ENCODE results near the gene UBE3D.
A peak's percentile ranks its signal among the peaks of the same experiment; 100 is the strongest.

The UBE3D gene, protein sequence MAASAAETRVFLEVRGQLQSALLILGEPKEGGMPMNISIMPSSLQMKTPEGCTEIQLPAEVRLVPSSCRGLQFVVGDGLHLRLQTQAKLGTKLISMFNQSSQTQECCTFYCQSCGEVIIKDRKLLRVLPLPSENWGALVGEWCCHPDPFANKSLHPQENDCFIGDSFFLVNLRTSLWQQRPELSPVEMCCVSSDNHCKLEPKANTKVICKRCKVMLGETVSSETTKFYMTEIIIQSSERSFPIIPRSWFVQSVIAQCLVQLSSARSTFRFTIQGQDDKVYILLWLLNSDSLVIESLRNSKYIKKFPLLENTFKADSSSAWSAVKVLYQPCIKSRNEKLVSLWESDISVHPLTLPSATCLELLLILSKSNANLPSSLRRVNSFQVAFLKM

DNA sequence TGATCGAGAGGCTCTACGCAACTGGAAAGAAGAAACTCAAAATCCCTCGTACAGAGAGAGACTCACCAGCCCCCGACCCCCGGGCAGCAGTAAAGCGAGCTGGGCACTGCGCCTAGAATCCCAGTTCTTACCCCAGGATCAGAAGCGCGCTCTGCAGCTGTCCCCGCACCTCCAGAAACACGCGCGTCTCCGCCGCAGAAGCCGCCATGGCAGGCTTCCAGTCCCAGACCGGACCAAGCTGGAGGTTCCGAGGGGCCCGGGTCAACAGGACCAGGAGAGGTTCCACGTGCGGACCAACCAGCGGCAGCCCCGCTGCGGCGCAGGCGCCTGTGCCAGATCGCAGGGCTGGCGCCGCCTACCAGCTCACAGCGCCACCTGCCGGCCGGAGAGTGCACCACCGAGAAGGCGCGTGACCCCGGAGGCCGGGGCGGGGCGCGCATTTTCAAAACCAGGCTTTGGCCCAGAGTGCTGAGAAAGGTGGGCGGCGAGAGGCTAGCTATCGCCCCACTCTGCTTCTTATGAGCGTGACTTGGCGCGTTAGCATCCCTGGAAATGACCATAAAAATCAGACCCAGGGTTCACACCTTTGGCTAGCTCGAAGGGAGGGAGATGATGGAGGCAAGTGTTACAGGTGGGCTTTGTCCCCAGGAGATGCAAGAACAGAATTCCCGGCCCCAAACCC is at the start of gene UBE3D:
Gene UBE3D (minus strand): TSS at position 331 of the 682 bp plus-strand sequence. CDS start 123 bp downstream, at position 208.
- peak; percentile 92 for DNase-seq (ENCODE audit: low spot score)

- DNase-seq (ENCODE audit: low spot score) = peak; percentile 16
Observed at GRCh38 chr6:83114164-83114563, 48.5 kb upstream of the UBE3D start.

DNA sequence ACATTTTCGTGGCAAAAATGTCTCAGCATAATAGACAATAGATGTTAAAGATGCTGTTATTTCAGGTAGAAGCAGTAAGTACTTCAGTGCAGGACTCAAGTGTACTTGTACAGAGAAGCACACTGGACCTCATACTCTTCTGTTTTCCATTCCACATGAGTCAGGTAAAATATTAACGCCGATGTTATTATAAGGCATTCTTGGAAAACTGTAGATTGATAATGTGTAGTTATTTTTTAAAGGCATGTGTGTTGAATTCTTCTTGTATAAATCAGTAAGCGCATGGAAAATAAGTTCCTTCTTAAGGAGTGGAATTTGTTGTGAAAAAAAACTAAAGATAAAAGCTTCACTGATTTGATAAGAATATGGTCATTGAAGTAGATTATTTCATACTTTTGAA is 47.6 kb upstream of the UBE3D start:
- DNase-seq (ENCODE audit: low spot score) = no peak

DNA sequence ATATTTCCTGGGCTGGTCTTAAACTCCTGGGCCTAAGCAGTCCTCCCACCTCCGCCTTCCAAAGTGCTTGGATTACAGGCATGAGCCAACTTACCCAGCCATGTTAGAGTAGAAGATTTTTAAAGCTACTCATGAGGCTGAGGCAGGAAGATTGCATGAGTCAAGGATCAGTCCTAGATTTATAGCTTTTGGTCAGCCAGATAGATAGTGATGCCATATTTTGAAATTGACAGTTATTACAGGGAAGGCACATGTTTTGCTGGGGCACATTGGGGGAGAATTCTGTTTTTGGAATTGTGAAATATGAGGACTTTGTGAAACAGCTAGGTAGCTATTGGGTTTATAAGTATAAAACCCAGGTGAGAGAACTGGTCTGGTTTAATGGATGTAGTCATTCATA is 42.7 kb upstream of the UBE3D start:
- no peak for DNase-seq (ENCODE audit: low spot score)

DNA sequence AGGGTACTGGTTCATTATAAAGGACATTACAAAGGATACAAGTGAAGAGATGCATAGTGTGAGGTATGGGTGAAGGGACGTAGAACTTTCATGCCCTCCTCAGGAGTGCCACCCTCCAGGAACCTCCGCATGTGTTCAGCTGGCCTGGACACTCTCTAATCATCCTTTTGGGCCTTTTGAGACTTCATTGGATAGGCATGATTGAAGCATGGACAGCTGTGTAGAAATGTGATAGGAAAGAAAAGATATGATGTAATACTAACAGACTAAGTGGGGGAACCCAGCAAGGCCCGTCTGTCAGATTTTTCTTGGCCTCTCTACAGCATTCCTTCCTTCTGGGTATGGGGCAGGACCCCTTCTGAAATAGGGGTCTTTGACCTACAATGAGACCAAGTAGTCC is 32.9 kb upstream of the UBE3D start:
- DNase-seq (ENCODE audit: low spot score) = no peak

GRCh38 chr6:83097675-83098074 is 32.0 kb upstream of the UBE3D start:
- DNase-seq (ENCODE audit: low spot score) = no peak

GRCh38 chr6:83097204-83097603 is 31.6 kb upstream of the UBE3D start:
- DNase-seq (ENCODE audit: low spot score) = no peak

- peak; percentile 9 for DNase-seq (ENCODE audit: low spot score)
Observed at GRCh38 chr6:83096791-83097190, 31.1 kb upstream of the UBE3D start.

DNA sequence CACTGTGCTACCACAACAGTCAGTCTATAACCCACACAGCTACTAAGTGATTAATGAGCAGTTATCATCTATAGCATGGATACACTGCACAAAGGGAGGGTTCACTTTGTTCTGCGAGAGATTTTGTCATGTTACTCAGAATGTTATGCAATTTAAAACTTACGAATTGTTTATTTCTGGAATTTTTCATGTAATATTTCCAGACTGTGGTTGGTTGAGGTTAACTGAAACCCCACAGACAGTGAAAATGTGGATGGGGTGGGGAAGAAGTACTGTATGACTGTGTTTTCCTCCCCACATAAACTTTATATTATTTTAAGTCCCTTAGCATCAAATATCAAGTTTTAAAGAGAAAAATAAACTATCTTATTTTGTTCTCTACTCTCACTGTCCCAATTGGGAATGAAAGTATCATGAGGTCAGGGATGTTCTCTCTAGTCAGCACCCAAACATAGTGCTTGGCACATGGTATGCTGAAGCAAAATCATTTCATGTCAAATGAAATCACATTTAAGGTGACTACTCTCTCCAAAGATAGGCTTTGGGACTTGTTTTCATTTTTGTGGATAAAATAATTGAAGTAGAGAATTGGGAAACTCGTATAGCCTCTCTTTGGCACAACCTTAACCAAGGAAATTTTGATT is 27.2 kb upstream of the UBE3D start:
- DNase-seq (ENCODE audit: low spot score) = peak; percentile 27

DNA sequence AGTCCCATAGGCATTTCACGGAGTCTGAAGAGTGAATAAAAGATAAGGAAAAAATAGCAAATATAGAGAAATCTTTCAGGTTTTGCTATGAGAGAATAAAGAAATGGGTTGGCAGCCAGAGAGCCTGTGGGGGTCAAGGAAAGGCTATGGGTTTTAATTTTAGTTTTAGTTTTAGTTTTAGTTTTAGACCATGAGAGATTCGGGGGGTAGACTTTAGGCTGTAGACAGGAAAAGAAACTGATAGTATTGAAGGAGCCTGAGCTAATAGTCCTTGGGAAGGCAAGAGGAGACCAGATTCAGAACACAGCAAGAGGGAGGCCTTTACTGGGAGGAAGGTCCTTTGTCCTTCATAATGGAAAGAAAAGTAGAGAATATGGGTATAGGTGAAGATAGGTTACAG is 21.1 kb upstream of the UBE3D start:
- no peak for DNase-seq (ENCODE audit: low spot score)

- DNase-seq (ENCODE audit: low spot score) = no peak
Observed at GRCh38 chr6:83083476-83083875, 17.8 kb upstream of the UBE3D start.

GRCh38 chr6:83073615-83074014 is 8.0 kb upstream of the UBE3D start:
- DNase-seq (ENCODE audit: low spot score) = no peak

GRCh38 chr6:83072726-83073125 is 7.1 kb upstream of the UBE3D start:
- no peak for DNase-seq (ENCODE audit: low spot score)

DNA sequence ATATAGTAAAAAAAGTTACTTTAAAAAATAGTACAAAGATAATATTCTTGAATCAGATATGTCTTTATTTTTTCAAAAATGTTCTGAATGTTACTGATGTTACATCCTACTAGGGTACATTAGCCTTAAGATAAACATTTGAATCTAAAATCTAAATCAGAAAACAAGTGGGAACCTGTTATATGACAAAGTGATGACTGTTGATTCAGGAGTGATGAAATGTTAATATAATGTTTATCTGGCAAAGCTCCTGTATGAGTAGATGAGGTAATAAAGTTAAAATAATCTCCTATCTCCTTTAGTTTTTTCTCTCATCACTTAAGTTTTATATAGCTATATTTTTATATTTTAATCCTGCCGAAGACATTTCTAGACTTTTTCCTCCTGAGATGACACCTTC is 6.1 kb upstream of the UBE3D start:
- DNase-seq (ENCODE audit: low spot score) = no peak

DNA sequence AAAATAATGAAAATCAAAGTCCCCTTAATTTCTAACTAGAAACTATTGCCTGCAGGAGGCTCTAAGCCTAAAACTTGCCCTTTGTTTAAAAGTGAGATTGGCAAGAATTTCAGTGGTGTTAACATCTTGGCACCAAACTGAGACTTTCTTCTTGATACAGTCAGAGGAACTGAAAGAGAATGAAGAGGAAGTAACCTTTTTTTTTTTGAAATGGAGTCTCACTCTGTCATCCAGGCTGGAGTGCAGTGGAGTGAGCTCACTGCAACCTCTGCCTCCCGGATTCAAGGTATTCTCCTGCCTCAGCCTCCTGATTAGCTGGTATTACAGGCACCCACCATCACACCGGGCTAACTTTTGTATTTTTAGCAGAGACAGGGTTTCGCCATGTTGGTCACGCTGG is 5.4 kb upstream of the UBE3D start:
- no peak for DNase-seq (ENCODE audit: low spot score)

DNA sequence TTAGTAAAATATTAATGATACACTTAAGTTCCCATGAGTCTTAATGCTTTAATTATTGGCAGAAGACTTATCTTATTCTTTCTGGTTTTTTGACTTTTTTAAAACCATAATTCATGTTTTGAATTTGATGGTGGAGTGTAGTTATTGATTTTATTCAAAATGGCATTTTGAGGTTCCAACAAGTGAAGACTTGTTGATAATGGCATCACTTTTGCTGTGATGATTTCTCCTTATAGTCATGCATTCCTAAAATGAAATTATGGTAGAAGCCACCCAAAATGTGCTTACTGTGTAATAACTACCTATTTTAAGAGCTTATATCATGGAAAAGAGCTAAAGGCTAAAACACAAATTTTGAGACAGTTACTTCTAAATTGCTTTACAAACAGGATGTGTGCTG is 4.0 kb upstream of the UBE3D start:
- no peak for DNase-seq (ENCODE audit: low spot score)

- DNase-seq (ENCODE audit: low spot score) = no peak
Observed at GRCh38 chr6:83068616-83069015, 3.0 kb upstream of the UBE3D start.

DNA sequence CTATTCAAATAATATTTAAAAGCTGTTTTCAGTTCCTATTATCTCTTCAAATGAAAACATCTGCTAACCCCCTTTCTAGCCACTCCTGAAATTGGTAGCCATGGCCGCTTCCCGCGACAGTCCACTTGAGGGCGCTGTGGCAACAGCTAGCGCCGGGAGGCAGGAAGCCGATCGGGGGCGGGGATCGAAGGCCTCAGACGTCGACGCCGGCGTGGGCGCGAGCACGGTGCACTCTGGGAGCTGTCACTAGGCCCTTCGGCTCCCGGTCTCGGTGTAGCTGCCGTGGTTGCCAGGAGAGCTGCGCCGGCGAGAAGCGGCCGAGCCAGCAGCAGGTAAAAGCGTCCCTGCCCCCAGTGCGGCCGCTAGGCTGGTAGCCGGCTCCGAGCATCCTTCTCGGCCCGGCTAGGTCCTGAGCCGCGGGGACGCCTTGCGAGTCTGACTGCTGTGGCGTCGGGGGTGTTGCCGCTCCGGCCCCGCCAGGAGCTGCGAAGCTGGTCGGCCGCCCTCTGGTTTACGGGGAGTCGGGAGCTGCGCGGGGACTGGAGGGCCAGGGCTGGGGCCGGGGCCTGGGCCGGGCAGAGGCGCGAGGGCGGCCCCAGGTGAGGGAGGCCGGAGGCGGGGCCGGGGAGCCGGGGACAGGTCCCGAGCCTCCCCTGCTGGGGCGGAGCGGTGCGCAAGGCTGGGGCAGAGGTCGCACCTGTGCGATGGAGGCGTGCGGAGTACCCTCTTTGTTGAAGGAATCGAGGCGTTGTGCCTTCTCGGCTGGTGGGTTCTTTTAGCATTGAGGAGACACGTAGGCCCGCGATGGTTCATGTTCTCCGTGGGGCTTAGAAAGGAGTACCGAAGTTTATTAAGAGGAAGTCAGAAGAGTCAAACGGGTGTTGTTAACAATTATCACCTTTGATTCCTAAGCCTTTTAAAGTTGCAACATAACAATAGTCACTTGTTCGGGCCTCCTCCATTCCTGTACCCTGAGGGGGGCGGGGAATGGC is 2.1 kb upstream of the UBE3D start, which contains the start of gene DOP1A:
Gene DOP1A (plus strand): TSS at position 224 of the 992 bp plus-strand sequence. CDS start 29,307 bp downstream, outside the sequence.
- peak; percentile 92 for DNase-seq (ENCODE audit: low spot score)

DNA sequence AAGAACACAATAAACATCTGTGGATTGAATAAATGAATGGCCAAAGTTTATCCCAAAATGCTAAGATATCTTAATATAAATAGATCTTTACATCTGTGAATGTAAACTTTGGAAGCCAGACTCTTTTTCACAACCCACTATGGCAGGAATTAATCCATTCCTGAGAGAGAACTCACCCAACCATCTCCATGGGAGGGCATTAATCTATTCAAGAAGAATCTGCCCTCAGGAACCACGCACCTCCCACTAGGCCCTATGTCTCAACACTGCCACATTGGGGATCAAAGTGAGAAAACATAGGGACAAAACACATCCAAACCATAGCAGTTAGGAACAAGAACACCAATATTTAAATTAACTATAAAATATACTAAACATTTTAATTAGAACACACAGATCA is 3.4 kb downstream of the UBE3D start:
- DNase-seq (ENCODE audit: low spot score) = peak; percentile 6

- no peak for DNase-seq (ENCODE audit: low spot score)
Observed at GRCh38 chr6:83061190-83061589, 4.5 kb downstream of the UBE3D start.

- peak; percentile 25 for DNase-seq (ENCODE audit: low spot score)
Observed at GRCh38 chr6:83057705-83058321, 7.8 kb downstream of the UBE3D start.

All from hepatic stellate cell (primary cell).